Neural progenitor cell (in vitro differentiated cells): ENCODE data around the gene CBY2.

Experiments
- CTCF ChIP-seq: fragments of 200-600 bp; sonication (generic); IDR thresholded peaks from 2 replicates; pipeline ENCODE4 v1.5.1; 2017; ENCODE audit warnings: antibody characterized with exemption, mild to moderate bottlenecking
- EZH2 ChIP-seq: fragments of 200-600 bp; sonication (generic); IDR thresholded peaks from 2 replicates; pipeline ENCODE4 v1.6.1; 2017; ENCODE audit warnings: antibody characterized with exemption, mild to moderate bottlenecking, moderate library complexity
- EZH2phosphoT487 ChIP-seq: fragments of 200-600 bp; sonication (generic); IDR thresholded peaks from 2 replicates; pipeline ENCODE4 v1.6.1; 2017; ENCODE audit warnings: antibody characterized with exemption

GRCh38 chr13:45700971-45701900 lies 884 bp upstream of the CBY2 start:
- TF ChIP-seq CTCF: peak; percentile 24
- TF ChIP-seq EZH2phosphoT487: no peak
- TF ChIP-seq EZH2: no peak
